VCaP (cell line): ENCODE data around the gene FANCF.

ENCODE experiments used
- H3K27ac ChIP-seq: fragments of 450-650 bp; 2 replicates; pipeline ENCODE4 v1.5.1; 2017
- TF ChIP-seq, protein P1 (sequence below): fragments of 450-650 bp; conservative IDR thresholded peaks from 2 replicates; pipeline ENCODE4 v1.5.1; 2017; ENCODE audit warnings: mild to moderate bottlenecking, moderate library complexity

FANCF gene

DNA sequence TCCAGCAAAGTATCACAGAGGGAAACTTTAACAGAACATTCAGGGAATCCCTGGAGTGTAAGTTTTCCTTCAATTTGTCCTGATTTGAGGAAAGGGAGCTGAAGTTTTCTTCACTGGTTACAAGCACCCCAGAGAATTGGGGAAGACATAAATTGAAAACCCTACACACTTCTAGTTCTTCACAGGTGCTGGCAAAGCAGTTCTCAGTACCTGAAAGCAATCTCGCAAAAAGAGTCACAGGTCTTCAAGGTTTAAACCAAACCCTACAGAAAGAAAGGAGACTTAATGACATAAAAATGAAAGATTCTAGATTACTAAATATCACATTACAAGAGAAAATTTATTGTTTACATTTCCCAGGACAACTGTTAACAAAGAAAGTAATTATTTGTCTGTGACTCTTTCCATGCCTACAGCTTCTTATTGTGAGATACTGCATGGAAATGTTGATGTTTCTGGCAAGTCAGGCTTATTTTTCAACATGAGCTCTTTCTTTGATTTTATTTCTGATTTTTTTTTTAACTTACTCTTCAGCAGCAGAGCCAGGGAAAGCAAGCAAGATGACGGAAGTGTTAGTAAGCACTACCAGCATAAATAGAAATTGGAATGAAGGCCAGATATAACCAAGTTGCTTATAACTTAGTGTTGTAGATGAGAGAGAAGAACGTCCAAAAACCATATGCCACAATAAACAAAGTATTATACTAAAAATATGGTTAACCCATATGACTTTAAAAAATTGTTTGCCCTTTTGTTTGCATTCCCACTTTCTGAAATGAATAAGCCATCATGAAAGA, 44.1 kb downstream of the FANCF start:
- H3K27ac ChIP-seq: no peak overlapping the region
- TF ChIP-seq, protein P1, sequence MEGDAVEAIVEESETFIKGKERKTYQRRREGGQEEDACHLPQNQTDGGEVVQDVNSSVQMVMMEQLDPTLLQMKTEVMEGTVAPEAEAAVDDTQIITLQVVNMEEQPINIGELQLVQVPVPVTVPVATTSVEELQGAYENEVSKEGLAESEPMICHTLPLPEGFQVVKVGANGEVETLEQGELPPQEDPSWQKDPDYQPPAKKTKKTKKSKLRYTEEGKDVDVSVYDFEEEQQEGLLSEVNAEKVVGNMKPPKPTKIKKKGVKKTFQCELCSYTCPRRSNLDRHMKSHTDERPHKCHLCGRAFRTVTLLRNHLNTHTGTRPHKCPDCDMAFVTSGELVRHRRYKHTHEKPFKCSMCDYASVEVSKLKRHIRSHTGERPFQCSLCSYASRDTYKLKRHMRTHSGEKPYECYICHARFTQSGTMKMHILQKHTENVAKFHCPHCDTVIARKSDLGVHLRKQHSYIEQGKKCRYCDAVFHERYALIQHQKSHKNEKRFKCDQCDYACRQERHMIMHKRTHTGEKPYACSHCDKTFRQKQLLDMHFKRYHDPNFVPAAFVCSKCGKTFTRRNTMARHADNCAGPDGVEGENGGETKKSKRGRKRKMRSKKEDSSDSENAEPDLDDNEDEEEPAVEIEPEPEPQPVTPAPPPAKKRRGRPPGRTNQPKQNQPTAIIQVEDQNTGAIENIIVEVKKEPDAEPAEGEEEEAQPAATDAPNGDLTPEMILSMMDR: no peak

DNA sequence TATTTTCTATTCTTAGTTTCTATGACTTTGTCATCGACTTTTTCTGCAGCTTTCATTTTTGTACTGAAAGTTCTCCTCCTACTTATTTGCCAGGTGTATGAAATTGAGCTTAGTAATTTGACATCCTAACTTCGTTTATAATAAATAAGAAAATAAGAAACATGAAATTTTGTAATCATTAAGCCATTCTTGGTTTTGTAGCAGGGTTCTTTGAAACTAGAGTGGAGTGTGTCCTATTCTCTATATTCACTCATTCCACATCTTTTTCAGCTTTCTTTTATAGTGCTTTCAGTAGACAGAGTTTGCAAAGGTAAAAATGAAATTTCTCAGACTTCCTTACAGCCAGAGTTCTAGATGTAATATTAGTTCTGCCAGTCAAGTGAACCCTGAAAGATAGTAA, 47.8 kb downstream of the FANCF start:
- no peak overlapping the region for H3K27ac ChIP-seq
- TF ChIP-seq, protein P1: no peak
